GM19438 (cell line): ENCODE measurements around the gene MAP1S.
A peak's percentile ranks its signal among the peaks of the same experiment; 100 is the strongest.

ENCODE experiments used
- ATAC-seq: cut with Tn5 transposase; IDR thresholded peaks from one replicate; pipeline ENCODE4 v1.9.1; 2021; ENCODE audit warnings: low read depth; ENCODE audit not compliant: unreplicated experiment

Gene MAP1S, protein sequence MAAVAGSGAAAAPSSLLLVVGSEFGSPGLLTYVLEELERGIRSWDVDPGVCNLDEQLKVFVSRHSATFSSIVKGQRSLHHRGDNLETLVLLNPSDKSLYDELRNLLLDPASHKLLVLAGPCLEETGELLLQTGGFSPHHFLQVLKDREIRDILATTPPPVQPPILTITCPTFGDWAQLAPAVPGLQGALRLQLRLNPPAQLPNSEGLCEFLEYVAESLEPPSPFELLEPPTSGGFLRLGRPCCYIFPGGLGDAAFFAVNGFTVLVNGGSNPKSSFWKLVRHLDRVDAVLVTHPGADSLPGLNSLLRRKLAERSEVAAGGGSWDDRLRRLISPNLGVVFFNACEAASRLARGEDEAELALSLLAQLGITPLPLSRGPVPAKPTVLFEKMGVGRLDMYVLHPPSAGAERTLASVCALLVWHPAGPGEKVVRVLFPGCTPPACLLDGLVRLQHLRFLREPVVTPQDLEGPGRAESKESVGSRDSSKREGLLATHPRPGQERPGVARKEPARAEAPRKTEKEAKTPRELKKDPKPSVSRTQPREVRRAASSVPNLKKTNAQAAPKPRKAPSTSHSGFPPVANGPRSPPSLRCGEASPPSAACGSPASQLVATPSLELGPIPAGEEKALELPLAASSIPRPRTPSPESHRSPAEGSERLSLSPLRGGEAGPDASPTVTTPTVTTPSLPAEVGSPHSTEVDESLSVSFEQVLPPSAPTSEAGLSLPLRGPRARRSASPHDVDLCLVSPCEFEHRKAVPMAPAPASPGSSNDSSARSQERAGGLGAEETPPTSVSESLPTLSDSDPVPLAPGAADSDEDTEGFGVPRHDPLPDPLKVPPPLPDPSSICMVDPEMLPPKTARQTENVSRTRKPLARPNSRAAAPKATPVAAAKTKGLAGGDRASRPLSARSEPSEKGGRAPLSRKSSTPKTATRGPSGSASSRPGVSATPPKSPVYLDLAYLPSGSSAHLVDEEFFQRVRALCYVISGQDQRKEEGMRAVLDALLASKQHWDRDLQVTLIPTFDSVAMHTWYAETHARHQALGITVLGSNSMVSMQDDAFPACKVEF

DNA sequence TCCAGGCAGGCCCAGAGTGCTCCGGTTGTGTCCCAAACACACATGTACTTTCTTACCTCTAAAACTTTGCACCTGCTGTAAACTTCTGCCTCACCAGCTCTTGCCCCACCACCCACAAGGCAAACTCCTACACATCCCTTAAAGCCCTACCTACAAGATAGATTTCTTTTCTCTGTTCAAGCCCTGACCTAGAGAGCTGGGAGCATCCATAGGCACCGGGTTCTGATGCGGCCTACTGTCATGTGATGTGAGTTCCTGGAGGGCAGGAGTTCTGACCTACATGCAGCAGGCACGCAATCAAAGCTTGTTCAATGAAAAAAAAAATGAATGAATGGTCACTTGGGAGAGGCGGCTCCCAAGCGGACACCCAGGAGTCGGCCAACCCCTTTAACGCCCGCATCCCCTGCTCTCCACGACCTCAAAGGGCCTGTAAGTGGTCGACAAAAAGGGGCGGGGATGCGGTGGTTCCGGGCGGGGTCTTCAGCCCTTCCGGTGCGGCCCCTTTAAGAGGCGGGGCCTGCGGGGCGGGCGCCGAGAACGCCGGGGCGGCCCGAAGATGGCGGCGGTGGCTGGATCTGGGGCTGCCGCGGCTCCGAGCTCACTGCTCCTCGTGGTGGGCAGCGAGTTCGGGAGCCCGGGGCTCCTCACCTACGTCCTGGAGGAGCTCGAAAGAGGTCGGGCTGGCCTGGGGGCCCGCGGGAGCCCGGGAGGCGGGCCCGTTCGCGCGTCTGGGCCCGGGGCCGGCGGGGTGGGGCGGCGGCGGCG is at the start of gene MAP1S:
MAP1S (plus strand) TSS at position 534 of the 765 bp plus-strand sequence; CDS start at position 557, 23 bp downstream.
- peak; percentile 70 for ATAC-seq

DNA sequence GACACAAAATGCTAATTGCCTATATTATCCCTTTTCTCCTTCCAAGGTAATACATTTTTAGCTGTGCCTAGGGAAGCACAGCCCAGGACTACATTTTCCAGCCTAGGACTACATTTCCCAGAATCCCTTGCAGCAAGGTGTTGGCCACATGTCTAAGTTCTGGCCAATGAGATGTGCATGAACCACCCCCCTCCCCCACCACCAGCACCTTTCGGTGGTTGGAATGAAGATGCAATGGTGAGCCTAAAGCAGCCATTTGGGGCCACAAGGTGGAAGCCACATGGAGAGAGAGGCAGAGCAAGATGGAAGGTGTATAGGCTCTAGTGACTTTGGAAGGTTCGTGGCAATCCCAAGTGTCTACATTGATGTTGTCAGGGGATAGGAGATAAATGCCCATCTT is 47.4 kb upstream of the MAP1S start:
- no peak for ATAC-seq

DNA sequence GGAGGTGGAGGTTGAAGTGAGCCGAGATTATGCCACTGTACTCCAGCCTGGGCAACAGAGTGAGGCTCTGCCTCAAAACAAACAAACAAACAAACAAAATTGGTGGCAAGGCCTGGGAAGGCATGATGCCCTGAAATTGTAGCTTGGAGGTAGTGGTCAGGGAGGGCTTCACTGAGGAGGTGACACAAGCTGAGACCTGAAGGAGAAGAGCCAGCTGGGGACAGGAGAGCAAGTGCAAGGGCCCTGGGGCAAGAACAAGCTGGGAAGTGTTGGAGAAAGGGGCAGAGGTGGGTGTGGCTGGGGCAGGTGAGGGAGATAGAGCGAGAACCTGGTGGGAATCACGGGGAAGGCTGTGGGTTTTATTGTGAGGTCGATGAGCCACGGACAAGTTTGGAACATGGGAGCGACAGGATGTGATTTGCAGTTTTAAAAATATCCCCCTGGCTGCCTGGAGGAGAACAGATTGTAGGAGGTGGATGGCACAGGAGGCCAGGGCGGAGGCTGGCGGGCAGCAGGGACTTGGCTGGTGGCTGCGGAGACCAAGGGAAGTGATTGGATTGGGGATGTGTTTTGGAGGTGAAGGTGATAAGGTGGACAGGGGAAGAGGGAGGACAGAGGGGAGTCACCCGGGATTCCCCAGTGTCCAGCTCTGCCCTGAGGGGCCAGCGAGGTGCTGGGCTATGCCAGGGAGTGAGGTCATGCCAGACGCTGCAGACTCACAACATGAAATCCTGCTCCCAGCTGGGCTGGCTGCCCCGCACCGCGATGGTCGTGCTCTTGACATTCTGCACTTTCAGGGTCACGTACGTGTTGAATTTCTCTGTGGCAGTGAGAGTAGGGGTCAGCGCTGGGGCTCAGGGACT is 45.1 kb upstream of the MAP1S start:
- ATAC-seq: no peak

DNA sequence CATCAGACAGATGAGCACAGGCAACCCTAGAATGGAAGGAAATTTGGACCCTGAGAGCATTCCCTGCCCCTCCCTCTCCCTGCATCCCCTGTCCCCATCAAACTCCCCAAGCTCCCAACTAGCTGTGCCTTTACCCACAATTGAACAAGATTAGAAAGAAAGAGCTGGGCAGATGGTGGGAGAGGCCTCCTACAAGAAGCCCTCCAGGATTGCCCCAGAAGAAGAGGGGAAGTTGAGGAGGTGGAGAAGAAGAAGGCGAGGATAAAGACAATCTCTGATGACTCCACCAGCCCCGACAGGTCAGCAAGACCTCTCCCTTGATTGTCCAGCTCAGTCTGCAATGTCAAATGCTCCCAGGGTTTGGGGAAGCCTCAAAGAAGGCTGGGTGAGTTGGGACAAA is 43.0 kb upstream of the MAP1S start:
- no peak for ATAC-seq

DNA sequence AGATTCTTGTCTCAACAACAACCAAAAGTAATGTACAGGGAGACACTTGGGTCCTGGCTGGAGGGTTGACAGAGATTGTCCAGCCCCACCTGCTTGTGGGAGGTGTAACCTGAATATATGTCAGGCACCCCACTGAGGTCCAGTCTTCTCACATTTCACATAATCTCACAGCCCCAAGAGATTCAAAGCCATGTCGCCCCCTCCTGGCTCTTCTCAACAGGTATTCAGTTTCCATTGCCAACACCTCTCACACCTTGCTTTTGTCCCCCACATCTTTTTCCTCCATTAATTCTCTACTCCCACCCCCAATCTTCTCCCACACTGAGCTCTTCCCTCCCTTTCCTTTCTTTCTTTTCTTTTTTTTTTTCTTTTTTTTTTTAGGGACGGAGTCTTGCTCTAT is 42.3 kb upstream of the MAP1S start:
- no peak for ATAC-seq

DNA sequence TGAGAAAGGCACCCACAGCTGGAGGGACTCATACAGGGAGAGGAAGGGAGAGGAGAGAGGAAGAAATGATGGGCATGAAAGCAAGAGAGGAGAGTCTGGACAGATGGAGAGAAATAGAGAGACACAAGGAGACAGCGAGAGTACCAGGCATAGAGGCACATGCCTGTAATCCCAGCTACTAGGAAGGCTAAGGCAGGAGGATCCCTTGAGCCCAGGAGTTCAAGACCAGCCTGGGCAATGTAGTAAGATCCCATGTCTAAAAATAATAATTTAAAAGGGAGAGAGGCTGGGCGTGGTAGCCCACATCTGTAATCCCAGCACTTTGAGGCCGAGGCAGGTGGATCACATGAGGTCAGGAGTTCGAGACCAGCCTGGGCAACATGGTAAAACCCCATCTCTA is 40.4 kb upstream of the MAP1S start:
- ATAC-seq: no peak

DNA sequence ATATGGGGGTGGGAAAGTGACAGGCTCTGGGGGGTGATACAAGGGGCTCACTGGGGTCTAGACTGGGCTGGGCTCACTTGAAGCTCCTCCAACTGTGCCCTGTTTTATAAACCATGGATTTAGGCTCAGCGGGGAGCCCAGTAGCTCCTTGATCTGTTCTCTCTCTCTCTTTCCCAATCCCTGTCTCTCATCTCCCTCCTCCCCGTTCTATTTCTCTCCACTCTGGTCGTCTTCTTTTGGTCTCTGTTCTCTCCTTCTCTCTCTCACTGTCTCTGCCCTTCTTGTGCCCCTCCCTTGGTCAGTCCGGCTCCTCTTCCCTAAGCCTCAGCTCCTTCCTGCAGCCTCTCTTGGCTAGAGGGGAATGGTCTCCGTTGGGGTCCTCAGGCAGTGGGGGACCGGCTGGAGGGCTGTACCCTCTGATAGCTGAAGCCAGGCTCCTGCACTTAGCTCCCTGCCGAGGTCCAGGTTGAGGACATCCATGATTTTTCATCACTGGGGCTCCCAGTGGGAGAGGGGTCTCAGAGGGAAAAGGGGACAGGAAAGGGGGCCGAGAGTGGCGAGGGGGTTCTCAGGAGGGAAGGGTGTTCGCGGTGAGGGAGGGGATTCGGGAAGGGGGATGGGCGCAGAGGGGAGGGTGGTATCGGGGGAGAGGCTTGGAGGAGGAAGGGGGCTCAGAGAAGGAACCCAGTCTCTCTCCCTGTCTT is 39.6 kb upstream of the MAP1S start:
- ATAC-seq: no peak

DNA sequence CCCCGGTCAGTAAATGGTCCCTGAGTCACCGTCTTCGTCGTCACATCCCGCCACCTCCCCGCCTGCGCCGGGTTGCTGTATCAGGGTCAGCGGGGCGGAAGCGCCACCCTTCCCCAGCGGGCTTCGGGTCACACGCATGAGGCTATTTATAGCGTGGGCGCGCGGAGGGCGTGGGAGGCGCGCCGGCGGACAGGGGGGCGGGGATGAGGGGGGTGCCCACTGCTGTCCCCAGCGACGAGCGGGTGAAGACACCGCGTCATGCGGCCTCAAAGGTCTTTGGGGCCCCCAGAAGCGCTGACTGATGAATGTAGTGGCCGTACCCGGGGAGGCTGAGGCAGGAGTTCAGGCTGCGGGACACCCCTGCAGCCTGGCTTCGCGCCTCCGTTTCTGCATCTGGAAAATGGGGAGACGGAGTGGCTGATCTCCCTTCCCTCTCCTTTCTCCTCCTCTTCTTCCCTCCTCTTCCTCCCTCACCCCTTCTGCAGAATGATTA is 39.0 kb upstream of the MAP1S start:
- no peak for ATAC-seq

DNA sequence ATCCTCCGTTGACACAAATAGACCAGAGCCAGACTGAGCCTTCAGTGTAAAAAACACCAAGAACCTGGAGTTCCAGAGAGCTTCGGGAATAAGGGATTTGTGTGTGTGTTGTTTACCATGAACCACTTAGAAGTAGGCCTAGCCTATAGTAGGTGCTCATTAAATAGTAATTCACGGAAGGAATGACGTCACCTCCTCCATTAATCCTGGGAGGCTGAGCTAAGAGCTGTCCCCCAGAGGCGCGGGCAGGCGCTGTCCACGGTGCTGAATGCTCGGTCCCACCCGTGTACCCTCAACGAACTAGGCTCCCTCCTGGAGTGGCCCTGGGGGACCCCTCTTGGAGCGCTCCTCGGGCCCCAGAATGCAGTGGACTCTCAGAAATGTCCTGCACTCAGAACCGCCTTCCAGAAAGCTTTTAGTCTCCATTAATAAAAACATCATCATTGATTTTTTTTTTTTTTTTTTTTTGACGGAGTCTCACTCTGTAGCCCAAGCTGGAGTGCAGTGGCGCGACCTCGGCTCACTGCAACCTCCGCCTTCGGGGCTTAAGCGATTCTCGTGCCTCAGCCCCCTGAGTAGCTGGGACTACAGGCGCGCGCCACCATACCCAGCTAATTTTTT is 37.7 kb upstream of the MAP1S start:
- ATAC-seq: no peak

DNA sequence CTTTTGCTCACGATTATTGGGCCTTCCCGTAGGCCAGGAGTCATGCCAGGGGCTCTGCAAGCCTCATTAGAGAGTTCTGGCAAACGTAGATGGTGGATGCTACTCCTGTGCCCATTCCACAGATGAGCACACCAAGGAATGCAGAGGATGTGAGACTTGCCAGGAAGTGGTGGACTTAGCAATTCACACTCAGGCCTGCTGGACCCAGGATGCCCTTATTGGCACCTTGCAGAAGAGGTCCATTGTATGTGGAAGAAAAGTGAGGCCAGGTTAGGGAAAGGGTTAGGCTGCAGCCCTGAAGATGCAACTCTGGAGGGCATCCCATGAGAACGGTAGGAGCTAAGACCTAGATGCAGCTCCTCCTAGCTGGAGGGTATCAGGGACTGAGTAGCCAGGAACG is 37.0 kb upstream of the MAP1S start:
- no peak for ATAC-seq

DNA sequence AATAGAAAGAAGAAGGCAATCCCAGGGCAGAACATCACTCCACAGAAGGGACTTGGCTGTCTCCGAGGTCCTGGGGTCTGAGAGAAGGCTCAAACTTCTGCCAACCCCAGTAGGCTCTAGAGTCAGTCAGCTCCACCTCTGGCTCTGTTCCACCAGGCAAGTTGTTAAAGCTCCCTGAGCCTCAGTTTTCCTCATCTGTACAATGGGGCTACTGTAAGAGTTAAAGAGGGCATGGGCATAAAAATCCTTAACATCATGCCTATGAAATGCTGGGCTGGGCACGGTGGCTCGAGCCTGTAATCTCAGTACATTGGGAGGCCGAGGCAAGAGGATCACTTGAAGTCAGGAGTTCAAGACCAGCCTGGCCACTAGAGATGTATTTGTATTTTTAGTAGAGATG is 36.2 kb upstream of the MAP1S start:
- no peak for ATAC-seq

DNA sequence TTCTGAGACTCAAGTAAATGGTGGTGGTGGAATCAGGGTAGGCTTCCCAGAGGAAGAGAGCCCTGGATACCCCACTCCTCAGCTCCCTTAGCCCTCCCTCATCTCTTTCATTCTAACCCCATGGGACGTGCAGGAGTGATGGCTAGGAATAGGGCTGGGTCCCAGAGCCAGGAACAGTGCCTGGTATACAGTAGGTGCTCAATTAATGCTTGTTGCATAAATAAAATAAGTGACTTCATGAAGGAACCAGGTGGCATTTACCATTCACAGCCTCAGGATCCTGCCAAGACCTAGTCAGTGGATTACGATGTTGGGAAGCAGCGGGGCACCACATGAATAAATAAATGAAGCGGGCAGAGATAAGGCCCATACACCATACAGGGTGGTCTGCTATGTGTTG is 35.0 kb upstream of the MAP1S start:
- ATAC-seq: no peak

DNA sequence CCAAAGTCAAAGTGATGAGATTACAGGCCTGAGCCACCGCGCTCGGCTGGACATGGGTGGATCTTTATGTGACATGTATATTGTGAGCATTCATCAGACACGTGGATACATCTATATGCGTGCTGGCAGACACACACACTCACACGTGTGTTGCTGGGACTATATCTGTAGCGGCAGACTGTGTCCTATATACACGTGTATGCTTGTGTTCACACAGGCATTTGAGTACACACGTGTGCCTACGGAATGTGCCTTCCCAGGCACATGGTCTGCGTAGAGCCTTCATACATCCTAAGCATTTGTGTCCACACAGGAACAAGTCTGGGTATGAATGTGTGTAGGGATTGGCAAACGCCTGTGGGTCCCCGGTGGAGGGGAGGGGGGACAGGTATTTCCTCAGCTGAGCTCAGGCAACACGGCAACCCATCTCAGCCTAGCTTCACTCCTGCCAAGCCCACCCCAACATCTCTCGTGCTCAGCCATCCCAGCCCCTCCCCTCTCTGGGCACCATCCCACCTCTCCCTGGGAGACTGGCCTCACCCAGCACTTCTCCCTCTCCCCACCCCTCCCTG is 33.7 kb upstream of the MAP1S start:
- ATAC-seq: no peak

DNA sequence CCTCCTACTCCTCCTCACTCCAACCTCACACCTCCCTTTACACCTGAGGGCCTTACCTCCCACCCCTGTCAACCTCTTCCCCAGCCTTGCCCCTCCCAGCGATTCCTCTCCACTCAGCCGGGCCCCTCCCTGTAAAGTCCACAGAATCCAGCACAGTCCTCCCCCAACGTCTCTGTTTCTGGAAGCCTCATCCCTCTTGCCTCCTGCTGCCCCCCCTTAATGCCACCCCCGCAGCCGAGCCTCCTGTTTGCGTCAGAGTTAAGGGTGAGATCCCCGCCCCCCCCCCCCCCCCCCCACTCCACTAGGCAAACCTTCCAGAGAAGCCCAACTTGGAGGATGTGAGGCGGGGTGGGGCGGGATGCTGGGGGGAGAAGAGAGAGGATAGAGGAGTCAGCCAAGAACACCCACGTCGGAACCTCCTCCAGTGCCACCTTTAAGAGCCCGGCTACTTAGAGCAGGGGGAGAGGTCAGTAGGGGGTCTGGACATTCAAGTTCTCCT is 33.2 kb upstream of the MAP1S start:
- no peak for ATAC-seq

DNA sequence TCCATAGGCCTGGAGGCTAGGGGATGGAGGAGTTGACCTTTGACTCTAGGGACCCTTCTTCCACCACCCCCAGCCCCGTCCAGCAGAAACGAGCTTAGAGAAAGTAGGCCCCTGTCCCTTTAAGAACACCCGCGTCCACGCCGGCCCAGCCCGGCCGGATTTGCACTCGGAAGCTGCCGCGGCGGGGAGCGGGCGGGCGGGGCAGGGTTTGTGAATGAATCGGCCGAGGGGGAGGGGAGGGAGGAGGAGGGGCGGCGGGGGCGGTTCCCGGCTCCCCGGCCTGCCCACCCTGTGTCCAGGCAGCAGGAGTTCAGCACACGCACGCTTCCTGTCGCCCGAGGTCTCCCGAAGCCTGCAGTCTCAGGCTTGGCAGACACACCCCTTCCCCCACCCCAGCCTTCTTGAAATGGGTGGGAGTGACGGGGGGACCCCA is 32.7 kb upstream of the MAP1S start:
- ATAC-seq: no peak

DNA sequence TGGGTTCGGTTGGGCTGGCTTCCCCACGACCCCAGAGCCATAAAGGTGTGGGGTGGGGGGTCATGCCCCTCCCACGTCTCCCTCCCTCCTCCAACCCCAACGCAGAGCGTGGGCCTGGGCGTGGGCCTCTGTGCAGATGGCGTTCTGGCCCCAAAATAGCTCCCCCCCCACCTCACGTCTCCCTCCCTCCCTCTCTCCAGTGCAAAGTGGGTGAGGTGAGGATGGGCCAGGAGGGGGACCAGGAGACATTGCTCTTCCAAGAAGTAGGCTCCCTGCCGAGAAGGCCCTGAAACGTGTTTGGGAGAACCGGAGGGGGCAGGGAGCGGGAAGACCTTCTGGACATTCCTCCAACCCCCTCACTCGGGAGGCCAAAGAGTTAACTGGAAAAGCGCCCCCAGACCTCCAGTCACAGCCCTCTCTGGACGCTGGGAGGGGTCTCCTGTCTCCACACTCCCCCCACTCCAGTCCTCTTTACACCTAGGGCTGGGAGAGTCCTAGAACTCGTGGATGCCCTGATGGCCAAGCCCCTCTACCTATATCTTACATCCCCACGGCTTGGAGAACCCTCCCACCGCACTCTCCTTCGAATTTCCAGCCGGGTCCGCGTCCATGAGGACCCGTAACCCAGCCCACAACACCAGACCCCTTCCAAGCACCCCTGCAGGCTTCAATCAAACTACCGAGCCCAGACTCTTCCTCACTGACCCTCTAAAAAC is 32.0 kb upstream of the MAP1S start:
- ATAC-seq: no peak
